ENCODE data around the gene CLPSL2.

DNA sequence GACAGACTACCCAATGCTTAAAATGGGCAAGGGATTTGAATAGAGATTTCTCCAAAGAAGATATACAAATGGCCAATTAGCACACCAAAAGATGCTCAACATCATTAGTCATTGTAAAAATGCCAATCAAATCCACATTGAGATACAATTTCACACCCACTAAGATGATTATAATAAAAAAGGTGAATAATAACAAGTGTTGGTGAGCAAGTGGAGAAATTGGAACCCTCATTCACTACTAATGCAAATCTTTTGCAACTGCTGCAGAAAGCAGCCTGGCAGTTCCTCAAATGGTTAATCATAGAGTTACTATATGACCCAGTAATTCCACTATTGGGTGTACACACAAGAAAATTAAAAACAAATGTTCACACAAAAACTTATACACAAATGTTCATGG is 41.1 kb downstream of the CLPSL2 start:
- TF ChIP-seq, protein P1, sequence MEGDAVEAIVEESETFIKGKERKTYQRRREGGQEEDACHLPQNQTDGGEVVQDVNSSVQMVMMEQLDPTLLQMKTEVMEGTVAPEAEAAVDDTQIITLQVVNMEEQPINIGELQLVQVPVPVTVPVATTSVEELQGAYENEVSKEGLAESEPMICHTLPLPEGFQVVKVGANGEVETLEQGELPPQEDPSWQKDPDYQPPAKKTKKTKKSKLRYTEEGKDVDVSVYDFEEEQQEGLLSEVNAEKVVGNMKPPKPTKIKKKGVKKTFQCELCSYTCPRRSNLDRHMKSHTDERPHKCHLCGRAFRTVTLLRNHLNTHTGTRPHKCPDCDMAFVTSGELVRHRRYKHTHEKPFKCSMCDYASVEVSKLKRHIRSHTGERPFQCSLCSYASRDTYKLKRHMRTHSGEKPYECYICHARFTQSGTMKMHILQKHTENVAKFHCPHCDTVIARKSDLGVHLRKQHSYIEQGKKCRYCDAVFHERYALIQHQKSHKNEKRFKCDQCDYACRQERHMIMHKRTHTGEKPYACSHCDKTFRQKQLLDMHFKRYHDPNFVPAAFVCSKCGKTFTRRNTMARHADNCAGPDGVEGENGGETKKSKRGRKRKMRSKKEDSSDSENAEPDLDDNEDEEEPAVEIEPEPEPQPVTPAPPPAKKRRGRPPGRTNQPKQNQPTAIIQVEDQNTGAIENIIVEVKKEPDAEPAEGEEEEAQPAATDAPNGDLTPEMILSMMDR (IDR thresholded peaks at IDR 0.05): no peak
- TF ChIP-seq POLR2A (IDR thresholded peaks at IDR 0.05): no peak

Data from adrenal gland (tissue), 5 donors.